HG02884 (cell line): ENCODE data around the gene ZNF561.
"Not testable (repeated sequence)": the region's sequence is repeated elsewhere in the genome, so short reads cannot be mapped to it uniquely, and the experiment has no call there.

Experiments
- ATAC-seq: cut with Tn5 transposase; IDR thresholded peaks from one replicate; pipeline ENCODE4 v1.9.1; 2021; ENCODE audit warnings: mild to moderate bottlenecking, moderate library complexity; ENCODE audit not compliant: unreplicated experiment

ZNF561 gene

GRCh38 chr19:9582081-9582725, 38.8 kb downstream of the ZNF561 start:
- ATAC-seq, result not testable (repeated sequence)

- ATAC-seq, result no peak
Measured at GRCh38 chr19:9580728-9581127, 40.3 kb downstream of the ZNF561 start.

- no peak for ATAC-seq
Measured at GRCh38 chr19:9570255-9570654, 50.8 kb downstream of the ZNF561 start.

GRCh38 chr19:9566729-9567128, 54.3 kb downstream of the ZNF561 start:
- no peak for ATAC-seq

GRCh38 chr19:9565900-9566705, 54.9 kb downstream of the ZNF561 start:
- no peak for ATAC-seq
